PC-3 (cell line): ENCODE data around the gene TMEM164. TPM values are rescaled to one million over a fixed set of nuclear protein-coding genes. Genes with fewer than 3 reads are reported as not detected.

Experiments
- ATAC-seq: fragments of 200-7000 bp; cut with Tn5 transposase; 2 replicates; pipeline ENCODE4 v1.9.1; 2020; ENCODE audit warnings: mild to moderate bottlenecking, moderate library complexity
- BruUV-seq: library from RNA; stranded (reverse); fragments of 400-500 nt; replicated peaks from 2 replicates; lab custom pipeline; 2021; lab: Mats Ljungman, UMichigan
- CTCF ChIA-PET: fragments of 300-600 bp; sonication (Branson Sonifier 250); formaldehyde crosslinking; loops from one replicate; lab custom pipeline; 2022; ENCODE audit warnings: antibody characterized with exemption; lab: Charles Lee
- POLR2A ChIA-PET: fragments of 300-600 bp; sonication (Branson Sonifier 250); formaldehyde crosslinking; loops from one replicate; lab custom pipeline; 2022; ENCODE audit warnings: antibody characterized with exemption; ENCODE audit not compliant: unreplicated experiment; lab: Charles Lee
- DNase-seq: peaks from one replicate; pipeline ENCODE4 v3.0.0-alpha.2; 2015
- H2AFZ ChIP-seq: fragments of 300-600 bp; sonication (generic); 2 replicates; pipeline ENCODE4 v1.6.0; 2016; ENCODE audit warnings: antibody characterized with exemption, low read length
- H3F3A ChIP-seq: fragments of 300-600 bp; sonication (generic); one replicate; pipeline ENCODE4 v1.6.0; 2017; ENCODE audit warnings: antibody characterized with exemption, low read length, control low read depth, mild to moderate bottlenecking; ENCODE audit not compliant: unreplicated experiment
- H3K27ac ChIP-seq: fragments of 300-600 bp; sonication (generic); 2 replicates; pipeline ENCODE4 v1.5.1; 2016; ENCODE audit warnings: mild to moderate bottlenecking, low read length
- H3K27me3 ChIP-seq: fragments of 300-600 bp; sonication (generic); 2 replicates; pipeline ENCODE4 v1.6.1; 2016; ENCODE audit warnings: low read length, mixed read lengths
- H3K36me3 ChIP-seq: fragments of 300-600 bp; sonication (generic); 2 replicates; pipeline ENCODE4 v1.6.1; 2016; ENCODE audit warnings: low read depth, mixed run types, low read length, mixed read lengths
- H3K4me1 ChIP-seq: fragments of 300-600 bp; sonication (generic); 2 replicates; pipeline ENCODE4 v1.5.1; 2016; ENCODE audit warnings: low read length; ENCODE audit not compliant: insufficient read depth
- H3K4me2 ChIP-seq: fragments of 300-600 bp; sonication (generic); 2 replicates; pipeline ENCODE4 v1.6.0; 2016; ENCODE audit warnings: low read length
- H3K4me3 ChIP-seq: fragments of 300-600 bp; sonication (generic); 2 replicates; pipeline ENCODE4 v1.5.1; 2016; ENCODE audit warnings: mild to moderate bottlenecking, low read length, mixed read lengths
- H3K79me2 ChIP-seq: fragments of 300-600 bp; sonication (generic); 2 replicates; pipeline ENCODE4 v1.6.1; 2017; ENCODE audit warnings: low read length, mixed read lengths
- H3K9ac ChIP-seq: fragments of 300-600 bp; sonication (generic); 2 replicates; pipeline ENCODE4 v1.6.0; 2016; ENCODE audit warnings: mild to moderate bottlenecking, low read length
- H3K9me2 ChIP-seq: fragments of 300-600 bp; sonication (generic); replicated peaks from 2 replicates; pipeline ENCODE4 v1.6.1; 2016; ENCODE audit warnings: mixed run types, low read length, mixed read lengths
- H3K9me3 ChIP-seq: fragments of 300-600 bp; sonication (generic); 2 replicates; pipeline ENCODE4 v1.6.1; 2016; ENCODE audit warnings: low read length, mixed read lengths
- H4K20me1 ChIP-seq: fragments of 300-600 bp; sonication (generic); 2 replicates; pipeline ENCODE4 v1.6.1; 2016; ENCODE audit warnings: low read length, mixed read lengths
- EZH2 ChIP-seq: fragments of 300-600 bp; sonication (generic); IDR thresholded peaks from one replicate; pipeline ENCODE4 v1.6.1; 2017; ENCODE audit warnings: antibody characterized with exemption, mild to moderate bottlenecking, low read length; ENCODE audit not compliant: unreplicated experiment
- EZH2phosphoT487 ChIP-seq: fragments of 300-600 bp; sonication (generic); IDR thresholded peaks from 2 replicates; pipeline ENCODE4 v1.6.1; 2018; ENCODE audit warnings: mild to moderate bottlenecking, antibody characterized with exemption, low read length, borderline replicate concordance
- intact Hi-C: fragments of 100-400 bp; cut with micrococcal nuclease; formaldehyde crosslinking; loops from 2 replicates; pipeline ENCODE4 v1.9.0; 2023
- total RNA-seq: library from RNA; depleted of rRNA; stranded (reverse); fragments of >200 nt; gene quantifications from 2 replicates; pipeline ENCODE4 v1.2.3, GENCODE V29; 2014
- TF ChIP-seq, protein P1 (sequence below): fragments of 300-600 bp; sonication (generic); conservative IDR thresholded peaks from 2 replicates; pipeline ENCODE4 v1.5.1; 2017; ENCODE audit warnings: antibody characterized with exemption, low read depth, mild to moderate bottlenecking, low read length

TMEM164 gene
- total RNA-seq, 1 experiment from 2014 or later, result 26.6 TPM

DNA sequence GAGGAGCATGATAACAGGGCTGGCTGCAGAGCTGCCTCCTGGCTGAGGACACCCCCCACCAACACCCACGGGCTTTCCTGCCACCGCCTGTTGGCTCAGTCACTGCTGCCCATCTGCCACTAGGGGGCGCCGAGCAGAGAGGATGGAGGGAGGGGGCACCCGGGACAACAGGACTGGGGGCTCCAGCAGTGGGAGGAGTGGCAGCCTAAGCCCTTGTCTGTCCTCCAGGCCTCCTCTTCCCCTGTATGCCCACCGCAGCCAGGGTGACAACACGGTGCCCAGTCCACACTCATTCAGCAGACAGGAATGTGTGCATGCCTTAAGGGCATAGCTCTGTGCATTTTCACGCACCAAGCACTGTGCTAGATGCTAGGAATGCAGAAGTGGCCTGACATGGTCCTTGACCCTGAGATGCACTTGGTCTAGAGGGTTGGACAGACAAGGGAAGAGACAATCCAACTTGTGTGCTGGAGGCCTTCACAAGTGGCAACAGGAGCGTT, 165.1 kb downstream of the TMEM164 start:
- Histone ChIP-seq H3K79me2 (no peaks in the 10 kb centered on the region), H3K9me2 (no peaks in the 10 kb centered on the region), H3K36me3 (peaks cover 12% of the 10 kb centered on the region), H4K20me1 (no peaks in the 10 kb centered on the region), H3K4me3 (no peak overlapping the region), H3K4me1 (peaks cover 21% of the 10 kb centered on the region), H3K27me3 (no peaks in the 10 kb centered on the region), H3K9me3 (no peaks in the 10 kb centered on the region), H3F3A (no peaks in the 10 kb centered on the region), H3K9ac (no peak overlapping the region), H2AFZ (no peak overlapping the region), H3K4me2 (no peak overlapping the region), H3K27ac (no peak overlapping the region)
- ChIA-PET CTCF (no interaction called here), POLR2A (no interaction called here)
- BruUV-seq, result no TSS peak
- peak; percentile 30 for DNase-seq
- no peak for ATAC-seq
- TF ChIP-seq, protein P1, sequence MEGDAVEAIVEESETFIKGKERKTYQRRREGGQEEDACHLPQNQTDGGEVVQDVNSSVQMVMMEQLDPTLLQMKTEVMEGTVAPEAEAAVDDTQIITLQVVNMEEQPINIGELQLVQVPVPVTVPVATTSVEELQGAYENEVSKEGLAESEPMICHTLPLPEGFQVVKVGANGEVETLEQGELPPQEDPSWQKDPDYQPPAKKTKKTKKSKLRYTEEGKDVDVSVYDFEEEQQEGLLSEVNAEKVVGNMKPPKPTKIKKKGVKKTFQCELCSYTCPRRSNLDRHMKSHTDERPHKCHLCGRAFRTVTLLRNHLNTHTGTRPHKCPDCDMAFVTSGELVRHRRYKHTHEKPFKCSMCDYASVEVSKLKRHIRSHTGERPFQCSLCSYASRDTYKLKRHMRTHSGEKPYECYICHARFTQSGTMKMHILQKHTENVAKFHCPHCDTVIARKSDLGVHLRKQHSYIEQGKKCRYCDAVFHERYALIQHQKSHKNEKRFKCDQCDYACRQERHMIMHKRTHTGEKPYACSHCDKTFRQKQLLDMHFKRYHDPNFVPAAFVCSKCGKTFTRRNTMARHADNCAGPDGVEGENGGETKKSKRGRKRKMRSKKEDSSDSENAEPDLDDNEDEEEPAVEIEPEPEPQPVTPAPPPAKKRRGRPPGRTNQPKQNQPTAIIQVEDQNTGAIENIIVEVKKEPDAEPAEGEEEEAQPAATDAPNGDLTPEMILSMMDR, result peak; percentile 63
- TF ChIP-seq EZH2 (no peak), EZH2phosphoT487 (no peak)
- intact Hi-C loops, result no loop called here

DNA sequence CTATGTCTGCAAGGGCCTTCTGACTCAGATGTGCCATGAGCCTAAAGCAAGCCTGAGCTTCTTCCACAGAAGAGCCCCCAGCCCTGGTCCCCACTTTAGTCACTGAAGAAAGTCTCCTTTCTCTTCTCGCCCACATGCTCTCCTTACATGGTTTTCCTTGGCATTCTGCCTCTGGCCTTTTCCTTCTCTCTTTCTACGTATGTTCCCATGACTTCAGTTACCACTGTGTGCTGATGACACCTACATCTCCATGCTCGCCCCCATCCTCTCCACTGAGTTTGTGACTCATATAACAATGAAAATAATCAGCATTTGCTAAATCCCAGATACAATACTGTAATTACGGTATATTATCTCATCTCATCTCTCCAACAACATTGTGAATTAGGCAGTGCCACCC, 165.7 kb downstream of the TMEM164 start:
- no peaks in the 10 kb centered on the region for H3F3A ChIP-seq
- no peak overlapping the region for H3K27ac ChIP-seq
- peaks cover 12% of the 10 kb centered on the region for H3K36me3 ChIP-seq
- BruUV-seq, result no TSS peak
- DNase-seq (no peak), ATAC-seq (no peak)
- H3K9ac ChIP-seq, result no peak overlapping the region
- H3K27me3 ChIP-seq, result no peaks in the 10 kb centered on the region
- intact Hi-C loops, result no loop called here
- H3K9me2 ChIP-seq, result no peaks in the 10 kb centered on the region
- H3K9me3 ChIP-seq, result no peaks in the 10 kb centered on the region
- ChIA-PET POLR2A (no interaction called here), CTCF (no interaction called here)
- no peak overlapping the region for H3K4me2 ChIP-seq
- peaks cover 21% of the 10 kb centered on the region for H3K4me1 ChIP-seq
- no peaks in the 10 kb centered on the region for H4K20me1 ChIP-seq
- TF ChIP-seq EZH2phosphoT487 (no peak), EZH2 (no peak)
- TF ChIP-seq, protein P1, result no peak
- H3K4me3 ChIP-seq, result no peak overlapping the region
- H2AFZ ChIP-seq, result no peak overlapping the region
- no peaks in the 10 kb centered on the region for H3K79me2 ChIP-seq

DNA sequence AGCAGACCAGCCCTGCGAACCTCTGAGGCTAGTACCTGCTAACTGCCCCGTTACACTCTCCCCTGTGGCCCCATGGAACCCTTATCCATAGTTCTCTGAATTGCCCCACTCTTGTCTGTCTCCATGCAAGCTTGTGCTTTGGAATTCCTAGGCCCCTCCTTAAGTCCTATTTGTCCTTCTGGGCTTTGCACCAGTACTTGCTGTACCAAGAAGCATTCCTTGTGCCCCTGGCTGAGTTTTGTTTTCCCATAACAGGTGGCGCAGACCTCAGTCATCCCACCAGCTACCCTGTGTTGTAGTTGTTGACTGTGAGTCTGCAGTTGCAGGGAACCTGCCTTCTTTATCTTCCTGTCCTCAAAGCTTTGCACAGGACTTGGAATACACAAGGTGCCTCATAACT, 167.1 kb downstream of the TMEM164 start:
- BruUV-seq, result no TSS peak
- H3K27ac ChIP-seq, result no peak overlapping the region
- peaks cover 12% of the 10 kb centered on the region for H3K36me3 ChIP-seq
- ChIA-PET CTCF (no interaction called here), POLR2A (no interaction called here)
- no peaks in the 10 kb centered on the region for H3K79me2 ChIP-seq
- ATAC-seq, result no peak
- H3F3A ChIP-seq, result no peaks in the 10 kb centered on the region
- H3K4me2 ChIP-seq, result no peak overlapping the region
- H3K27me3 ChIP-seq, result no peaks in the 10 kb centered on the region
- no peak overlapping the region for H3K9ac ChIP-seq
- no peaks in the 10 kb centered on the region for H3K9me3 ChIP-seq
- no peak for DNase-seq
- no peak overlapping the region for H3K4me3 ChIP-seq
- intact Hi-C loops, result no loop called here
- no peaks in the 10 kb centered on the region for H4K20me1 ChIP-seq
- TF ChIP-seq EZH2, result no peak
- TF ChIP-seq, protein P1, result no peak
- no peak for TF ChIP-seq EZH2phosphoT487
- H3K4me1 ChIP-seq, result peaks cover 29% of the 10 kb centered on the region
- H2AFZ ChIP-seq, result no peak overlapping the region
- no peaks in the 10 kb centered on the region for H3K9me2 ChIP-seq
